ENCODE measurements around the gene ZNF598. TPM values are rescaled to one million over a fixed set of nuclear protein-coding genes. Genes with fewer than 3 reads are reported as not detected.

ZNF598 gene
- total and polyA plus RNA-seq, 2 experiments from 2014 or later = 8.5 to 48.6 TPM

- Mint-ChIP-seq H3K4me1 (peaks cover 2% of the 10 kb centered on the region; the same call in 2 of the 3 replicates), H3K27me3 (ENCODE audit: insufficient read depth, low read depth, poor library complexity) (peaks cover 3% of the 10 kb centered on the region), H3K4me3 (no peak overlapping the region; the same call in 2 of the 3 replicates), H3K9me3 (no peaks in the 10 kb centered on the region), H3K27ac (no peak overlapping the region), H3K36me3 (ENCODE audit: low read depth) (peaks cover 31% of the 10 kb centered on the region)
- no peaks in the 10 kb centered on the region for H3K4me1 ChIP-seq (ENCODE audit: insufficient read depth)
- H3K36me3 ChIP-seq (ENCODE audit: insufficient read depth) = no peaks in the 10 kb centered on the region; the same call in 1 of the 2 replicates
- H3K79me2 ChIP-seq (replicated peaks; ENCODE audit: insufficient read depth) = peaks cover 4% of the 10 kb centered on the region; the same call in 1 of the 2 replicates
- H3K4me3 ChIP-seq = no peak overlapping the region
- peaks cover 2% of the 10 kb centered on the region; the same call in 1 of the 2 replicates for H4K20me1 ChIP-seq (replicated peaks; ENCODE audit: insufficient read depth)
- no peak for TF ChIP-seq CREB1 (CRISPR knock-in tag; IDR thresholded peaks at IDR 0.05; ENCODE audit: low read depth)
- TF ChIP-seq EZH2phosphoT487 (IDR thresholded peaks at IDR 0.05; ENCODE audit: unreplicated experiment) = no peak
- TF ChIP-seq POLR2AphosphoS5 (IDR thresholded peaks at IDR 0.05; ENCODE audit: low read depth) = no peak
- no peak for TF ChIP-seq NANOG (IDR thresholded peaks at IDR 0.05; ENCODE audit: borderline replicate concordance)
- TF ChIP-seq, protein P1, sequence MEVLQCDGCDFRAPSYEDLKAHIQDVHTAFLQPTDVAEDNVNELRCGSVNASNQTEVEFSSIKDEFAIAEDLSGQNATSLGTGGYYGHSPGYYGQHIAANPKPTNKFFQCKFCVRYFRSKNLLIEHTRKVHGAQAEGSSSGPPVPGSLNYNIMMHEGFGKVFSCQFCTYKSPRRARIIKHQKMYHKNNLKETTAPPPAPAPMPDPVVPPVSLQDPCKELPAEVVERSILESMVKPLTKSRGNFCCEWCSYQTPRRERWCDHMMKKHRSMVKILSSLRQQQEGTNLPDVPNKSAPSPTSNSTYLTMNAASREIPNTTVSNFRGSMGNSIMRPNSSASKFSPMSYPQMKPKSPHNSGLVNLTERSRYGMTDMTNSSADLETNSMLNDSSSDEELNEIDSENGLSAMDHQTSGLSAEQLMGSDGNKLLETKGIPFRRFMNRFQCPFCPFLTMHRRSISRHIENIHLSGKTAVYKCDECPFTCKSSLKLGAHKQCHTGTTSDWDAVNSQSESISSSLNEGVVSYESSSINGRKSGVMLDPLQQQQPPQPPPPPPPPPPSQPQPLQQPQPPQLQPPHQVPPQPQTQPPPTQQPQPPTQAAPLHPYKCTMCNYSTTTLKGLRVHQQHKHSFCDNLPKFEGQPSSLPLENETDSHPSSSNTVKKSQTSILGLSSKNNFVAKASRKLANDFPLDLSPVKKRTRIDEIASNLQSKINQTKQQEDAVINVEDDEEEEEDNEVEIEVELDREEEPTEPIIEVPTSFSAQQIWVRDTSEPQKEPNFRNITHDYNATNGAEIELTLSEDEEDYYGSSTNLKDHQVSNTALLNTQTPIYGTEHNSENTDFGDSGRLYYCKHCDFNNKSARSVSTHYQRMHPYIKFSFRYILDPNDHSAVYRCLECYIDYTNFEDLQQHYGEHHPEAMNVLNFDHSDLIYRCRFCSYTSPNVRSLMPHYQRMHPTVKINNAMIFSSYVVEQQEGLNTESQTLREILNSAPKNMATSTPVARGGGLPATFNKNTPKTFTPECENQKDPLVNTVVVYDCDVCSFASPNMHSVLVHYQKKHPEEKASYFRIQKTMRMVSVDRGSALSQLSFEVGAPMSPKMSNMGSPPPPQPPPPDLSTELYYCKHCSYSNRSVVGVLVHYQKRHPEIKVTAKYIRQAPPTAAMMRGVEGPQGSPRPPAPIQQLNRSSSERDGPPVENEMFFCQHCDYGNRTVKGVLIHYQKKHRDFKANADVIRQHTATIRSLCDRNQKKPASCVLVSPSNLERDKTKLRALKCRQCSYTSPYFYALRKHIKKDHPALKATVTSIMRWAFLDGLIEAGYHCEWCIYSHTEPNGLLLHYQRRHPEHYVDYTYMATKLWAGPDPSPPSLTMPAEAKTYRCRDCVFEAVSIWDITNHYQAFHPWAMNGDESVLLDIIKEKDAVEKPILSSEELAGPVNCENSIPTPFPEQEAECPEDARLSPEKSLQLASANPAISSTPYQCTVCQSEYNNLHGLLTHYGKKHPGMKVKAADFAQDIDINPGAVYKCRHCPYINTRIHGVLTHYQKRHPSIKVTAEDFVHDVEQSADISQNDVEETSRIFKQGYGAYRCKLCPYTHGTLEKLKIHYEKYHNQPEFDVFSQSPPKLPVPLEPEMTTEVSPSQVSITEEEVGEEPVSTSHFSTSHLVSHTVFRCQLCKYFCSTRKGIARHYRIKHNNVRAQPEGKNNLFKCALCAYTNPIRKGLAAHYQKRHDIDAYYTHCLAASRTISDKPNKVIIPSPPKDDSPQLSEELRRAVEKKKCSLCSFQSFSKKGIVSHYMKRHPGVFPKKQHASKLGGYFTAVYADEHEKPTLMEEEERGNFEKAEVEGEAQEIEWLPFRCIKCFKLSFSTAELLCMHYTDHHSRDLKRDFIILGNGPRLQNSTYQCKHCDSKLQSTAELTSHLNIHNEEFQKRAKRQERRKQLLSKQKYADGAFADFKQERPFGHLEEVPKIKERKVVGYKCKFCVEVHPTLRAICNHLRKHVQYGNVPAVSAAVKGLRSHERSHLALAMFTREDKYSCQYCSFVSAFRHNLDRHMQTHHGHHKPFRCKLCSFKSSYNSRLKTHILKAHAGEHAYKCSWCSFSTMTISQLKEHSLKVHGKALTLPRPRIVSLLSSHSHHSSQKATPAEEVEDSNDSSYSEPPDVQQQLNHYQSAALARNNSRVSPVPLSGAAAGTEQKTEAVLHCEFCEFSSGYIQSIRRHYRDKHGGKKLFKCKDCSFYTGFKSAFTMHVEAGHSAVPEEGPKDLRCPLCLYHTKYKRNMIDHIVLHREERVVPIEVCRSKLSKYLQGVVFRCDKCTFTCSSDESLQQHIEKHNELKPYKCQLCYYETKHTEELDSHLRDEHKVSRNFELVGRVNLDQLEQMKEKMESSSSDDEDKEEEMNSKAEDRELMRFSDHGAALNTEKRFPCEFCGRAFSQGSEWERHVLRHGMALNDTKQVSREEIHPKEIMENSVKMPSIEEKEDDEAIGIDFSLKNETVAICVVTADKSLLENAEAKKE (CRISPR knock-in tag; IDR thresholded peaks at IDR 0.05) = no peak
- TF ChIP-seq EZH2 (IDR thresholded peaks at IDR 0.05; ENCODE audit: low read depth, unreplicated experiment) = no peak
- no peak for TF ChIP-seq JUNB (IDR thresholded peaks at IDR 0.05; ENCODE audit: unreplicated experiment)
- no peak overlapping the region for H2AFZ ChIP-seq
- no peaks in the 10 kb centered on the region for H3K27me3 ChIP-seq (ENCODE audit: insufficient read depth)
- DNase-seq (ENCODE audit: low spot score) = no peak
- 0 out of 2 replicates have a peak, but pooled peaks cover 10% of the 10 kb centered on the region for H3F3A ChIP-seq (replicated peaks; ENCODE audit: low read depth)
- H3K27ac ChIP-seq (ENCODE audit: low read depth) = no peak overlapping the region
- H3K9me2 ChIP-seq (ENCODE audit: insufficient read depth) = no peaks in the 10 kb centered on the region
- H3K4me2 ChIP-seq = no peak overlapping the region
- ATAC-seq = no peak
These were observed 11.9 kb downstream of the ZNF598 start for GRCh38 chr16:1997494-1998359.

Measured in GM23338 (cell line).